ENCODE measurements around the gene CHST11. TPM values are rescaled to one million over a fixed set of nuclear protein-coding genes. Genes with fewer than 3 reads are reported as not detected.

CHST11 gene
- total and polyA plus RNA-seq, 10 of the 15 experiments (the other 5 are each of a cell fraction or from before 2014, with no cell fraction given): 1.9 to 38.1 (median 17.2) TPM

GRCh38 chr12:104729610-104730446 lies 273.1 kb downstream of the CHST11 start (continued):
- TF ChIP-seq ZBTB4 (CRISPR knock-in tag; IDR thresholded peaks at IDR 0.05): no peak
- TF ChIP-seq SMAD5 (IDR thresholded peaks at IDR 0.05; ENCODE audit: low read depth): no peak
- no peak for TF ChIP-seq CBFB (IDR thresholded peaks at IDR 0.05; ENCODE audit: low read depth)
- no peak for TF ChIP-seq EP300 (IDR thresholded peaks at IDR 0.05; ENCODE audit: borderline replicate concordance in 1 of 2, control insufficient read depth in 1 of 2, low read depth in 2 of 2, low read length in 2 of 2)
- no peak for TF ChIP-seq CHD2 (IDR thresholded peaks at IDR 0.05; ENCODE audit: borderline replicate concordance, low read depth, low read length)
- TF ChIP-seq RUNX3 (IDR thresholded peaks at IDR 0.05; ENCODE audit: low read length): no peak

GRCh38 chr12:104730763-104731162 lies 274.0 kb downstream of the CHST11 start:
- ATAC-seq (no peak), FAIRE-seq (no peak), DNase-seq (ENCODE audit: low read depth, low spot score) (no peak)
- ChIA-PET SMC1A (ENCODE audit: uncharacterized antibody, unreplicated experiment) (interaction anchor here (1.6 kb wide), 1 partner anchor 8 kb away, joined by 4 read pairs; no protein-coding TSS in a partner anchor), CTCF (no interaction called here), RAD21 (ENCODE audit: unreplicated experiment) (no interaction called here), POLR2A (no interaction called here)
- BruUV-seq (replicated peaks): no TSS peak
- no peaks in the 10 kb centered on the region for H3K79me2 ChIP-seq (ENCODE audit: control insufficient read depth, insufficient read depth, low read length)
- no peak overlapping the region for H3K4me2 ChIP-seq (ENCODE audit: control insufficient read depth, insufficient read depth)
- H3K36me3 ChIP-seq (ENCODE audit: control insufficient read depth in 2 of 2, insufficient read depth in 2 of 2, low read length in 1 of 2): peaks cover 4 to 7% of the 10 kb centered on the region in 2 experiments; a peak in 2 of 4 replicates
- in situ Hi-C loops (cut with MboI) (no loop called here), intact Hi-C loops (cut with micrococcal nuclease; ENCODE audit: unreplicated experiment) (no loop called here)
- no peaks in the 10 kb centered on the region for H3K9me3 ChIP-seq (replicated peaks; ENCODE audit: control insufficient read depth, insufficient read depth, low read length)
- H3K4me3 ChIP-seq: no peak overlapping the region
- no peak overlapping the region for H2AFZ ChIP-seq (ENCODE audit: control insufficient read depth, low read depth, low read length)
- H3K27me3 ChIP-seq (replicated peaks in 1 of 2; ENCODE audit: control insufficient read depth in 2 of 2, insufficient read depth in 2 of 2, low read length in 1 of 2): no peaks in the 10 kb centered on the region
- WGBS (ENCODE audit: insufficient coverage, insufficient replicate concordance, low lambda C conversion rate, missing lambda C conversion rate): 92% methylated on average over 4 of the region's 4 CpGs
- H3K27ac ChIP-seq (ENCODE audit: control insufficient read depth, insufficient read depth): no peak overlapping the region
- no peak overlapping the region for H3K9ac ChIP-seq (ENCODE audit: control insufficient read depth, insufficient read depth, low read length)
- H3K4me1 ChIP-seq (ENCODE audit: control insufficient read depth, insufficient read depth, low read length): 0 out of 2 replicates have a peak, but pooled peaks cover 2% of the 10 kb centered on the region
- H4K20me1 ChIP-seq (ENCODE audit: control insufficient read depth, insufficient read depth): no peaks in the 10 kb centered on the region
- no peak for TF ChIP-seq ETV6 (conservative IDR thresholded peaks at IDR 0.05 in 1 of 2, IDR thresholded peaks at IDR 0.05 in 1 of 2; ENCODE audit: borderline replicate concordance in 1 of 2, low read depth in 1 of 2)
- TF ChIP-seq USF2 (IDR thresholded peaks at IDR 0.05; ENCODE audit: borderline replicate concordance, low read depth, low read length): no peak
- TF ChIP-seq HDAC2 (IDR thresholded peaks at IDR 0.05): no peak
- TF ChIP-seq ELK1 (IDR thresholded peaks at IDR 0.05; ENCODE audit: low read depth, low read length): no peak
- no peak for TF ChIP-seq HDGF (IDR thresholded peaks at IDR 0.05)
- TF ChIP-seq POLR2A (IDR thresholded peaks at IDR 0.05; ENCODE audit: low read depth, low read length): no peak
- TF ChIP-seq PBX3 (IDR thresholded peaks at IDR 0.05; ENCODE audit: insufficient replicate concordance, low read depth, low read length): no peak
- TF ChIP-seq SRF (IDR thresholded peaks at IDR 0.05; ENCODE audit: low read depth in 2 of 2, low read length in 2 of 2): no peak
- TF ChIP-seq ZNF217 (IDR thresholded peaks at IDR 0.05): no peak
- no peak for TF ChIP-seq STAT1 (conservative IDR thresholded peaks at IDR 0.05)
- TF ChIP-seq HCFC1 (IDR thresholded peaks at IDR 0.05; ENCODE audit: low read length): no peak
